Testis (tissue), 3 donors: ENCODE measurements around the gene MZT2B. TPM values are rescaled to one million over a fixed set of nuclear protein-coding genes. Genes with fewer than 3 reads are reported as not detected.
"Not testable (repeated sequence)": the region's sequence is repeated elsewhere in the genome, so short reads cannot be mapped to it uniquely, and the experiment has no call there.

Experiments
- DNase-seq: peaks from one replicate; pipeline ENCODE4 v3.0.0-alpha.2; 2019
- H3K27ac ChIP-seq, 2 donors: fragments of 200-600 bp; sonication (generic); one replicate each; pipeline ENCODE4 v1.5.1; 2019
- H3K27me3 ChIP-seq: fragments of 200-600 bp; sonication (generic); one replicate; pipeline ENCODE4 v1.5.1; 2019
- H3K36me3 ChIP-seq: fragments of 200-600 bp; sonication (generic); one replicate; pipeline ENCODE4 v1.5.1; 2017; ENCODE audit warnings: low read depth; ENCODE audit errors: missing control alignments
- H3K4me1 ChIP-seq: fragments of 200-600 bp; sonication (generic); one replicate; pipeline ENCODE4 v1.5.1; 2019
- H3K4me3 ChIP-seq, 2 donors: fragments of 200-600 bp; sonication (generic); one replicate each; pipeline ENCODE4 v1.5.1; 2017 to 2019
- H3K9me3 ChIP-seq: fragments of 200-600 bp; sonication (generic); one replicate; pipeline ENCODE4 v1.5.1; 2017
- CTCF ChIP-seq, 3 experiments: fragments of 450-650 bp in 2 of 3; fragments of 200-600 bp in 1 of 3; sonication (generic) in 1 of 3; IDR thresholded peaks; one replicate each; pipeline ENCODE4 v1.5.1; 2016 to 2019; ENCODE audit warnings: antibody characterized with exemption in 3 of 3, mild to moderate bottlenecking in 2 of 3, moderate library complexity in 1 of 3
- POLR2A ChIP-seq: fragments of 450-650 bp; IDR thresholded peaks from one replicate; pipeline ENCODE4 v1.6.1; 2017; ENCODE audit warnings: antibody characterized with exemption, mild to moderate bottlenecking, moderate library complexity
- WGBS, 2 donors: methylation state at CpG; one replicate each; pipeline ENCODE4 v1.1.5; 2018; 5-methylcytosine and 5-hydroxymethylcytosine counted together
- intact Hi-C: fragments of 100-400 bp; cut with DNase I; formaldehyde crosslinking; loops from one replicate; pipeline ENCODE4 v1.15.1; 2023; ENCODE audit warnings: low total_unique reads
- polyA plus RNA-seq: library from polyadenylated mRNA; stranded (reverse); fragments of 350-450 nt; fragmentation: Illumina TruSeq; extraction: RNeasy Lipid Tissue Mini Kit (QIAGEN cat#74804); gene quantifications from one replicate; pipeline ENCODE4 v1.2.3, GENCODE V29; 2014; ENCODE audit warnings: low read depth, low replicate concordance; ENCODE audit not compliant: insufficient read depth
- total RNA-seq, 2 donors: library from RNA; depleted of rRNA; stranded (reverse); fragments of >200 nt; gene quantifications; one replicate each; pipeline ENCODE4 v1.2.3, GENCODE V29; 2016

Gene MZT2B
- total and polyA plus RNA-seq, 3 donors from 2014 or later, result 132 to 264 (median 137) TPM

GRCh38 chr2:130181325-130181879 lies 660 bp upstream of the MZT2B start, which contains the start of gene SMPD4:
Gene SMPD4 (minus strand): TSS chr2:130181602. CDS start chr2:130176592, 5,010 bp downstream.
- Histone ChIP-seq H3K36me3 (no peaks in the 10 kb centered on the region), H3K9me3 (no peaks in the 10 kb centered on the region), H3K27ac (peak within 1 kb of the TSS; percentile 78 to 87), H3K4me1 (peaks cover 23% of the 10 kb centered on the region), H3K27me3 (no peaks in the 10 kb centered on the region), H3K4me3 (peak within 1 kb of the TSS; percentile 89 to 91)
- TF ChIP-seq POLR2A, result no peak
- no peak for TF ChIP-seq CTCF (IDR thresholded peaks at IDR 0.05)
- intact Hi-C loops, result loop anchor here (5.0 kb wide), 1 partner anchor 156 kb away; no protein-coding TSS in a partner anchor
- DNase-seq, result peak; percentile 97
- 0 to 20% methylated on average over 1 to 49 of the region's 55 CpGs for WGBS, 2 donors

- intact Hi-C loops, result loop anchor here (5.0 kb wide), 1 partner anchor 154 kb away; no protein-coding TSS in a partner anchor
- not testable (repeated sequence) for DNase-seq, H3K27me3 ChIP-seq, H3K9me3 ChIP-seq, H3K36me3 ChIP-seq
- WGBS, 2 donors, result 28 to 42% methylated on average over 11 to 17 of the region's 23 CpGs
- peak overlapping the region; percentile 89 to 91 for H3K4me3 ChIP-seq
- H3K27ac ChIP-seq, result peak overlapping the region; percentile 45 to 70
- H3K4me1 ChIP-seq, result peaks cover 23% of the 10 kb centered on the region
These were observed 907 bp downstream of the MZT2B start for GRCh38 chr2:130182826-130183511.

GRCh38 chr2:130183512-130184373 lies 1.7 kb downstream of the MZT2B start:
- Histone ChIP-seq H3K36me3 (no peaks in the 10 kb centered on the region), H3K27ac (peak overlapping the region in 1 of 2 donors; percentile 6), H3K9me3 (no peaks in the 10 kb centered on the region), H3K4me3 (no peak overlapping the region), H3K27me3 (no peaks in the 10 kb centered on the region), H3K4me1 (peaks cover 23% of the 10 kb centered on the region)
- 40 to 60% methylated on average over 20 to 26 of the region's 26 CpGs for WGBS, 2 donors
- peak; percentile 59 for DNase-seq
- intact Hi-C loops, result loop anchor here (5.0 kb wide), 1 partner anchor 154 kb away; no protein-coding TSS in a partner anchor
- TF ChIP-seq CTCF (IDR thresholded peaks at IDR 0.05) (no peak), POLR2A (no peak)

DNA sequence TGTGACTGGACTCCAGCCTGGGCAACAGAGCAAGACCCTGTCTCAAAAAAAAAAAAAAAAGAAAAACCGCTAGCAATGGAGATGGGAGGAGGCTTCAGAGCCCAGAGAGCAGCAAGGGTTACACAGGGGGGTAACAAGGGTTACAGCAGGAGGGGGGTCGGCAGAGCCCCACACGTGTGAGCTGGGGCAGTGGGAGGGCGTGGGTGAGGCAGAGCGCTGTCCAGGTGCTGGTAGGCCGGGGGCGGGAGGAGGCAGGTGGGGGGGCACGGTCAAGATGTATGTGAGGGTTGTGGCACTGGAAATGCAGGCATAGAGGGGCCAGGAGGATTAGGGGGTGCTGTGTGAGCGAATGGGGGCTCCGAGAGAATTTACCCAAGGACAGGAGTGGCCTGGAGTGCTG lies 3.4 kb downstream of the MZT2B start:
- no peak for DNase-seq
- Histone ChIP-seq H3K4me3 (no peak overlapping the region), H3K4me1 (peaks cover 21% of the 10 kb centered on the region), H3K36me3 (no peaks in the 10 kb centered on the region), H3K9me3 (no peaks in the 10 kb centered on the region), H3K27me3 (no peaks in the 10 kb centered on the region), H3K27ac (no peak overlapping the region)
- TF ChIP-seq POLR2A (no peak), CTCF (IDR thresholded peaks at IDR 0.05) (no peak)
- intact Hi-C loops, result no loop called here
- WGBS, 2 donors, result 77 to 83% methylated on average over 3 to 9 of the region's 10 CpGs

- WGBS, 2 donors, result 75 to 81% methylated on average over 4 of the region's 4 CpGs
- no peak overlapping the region for H3K27ac ChIP-seq
- H3K4me3 ChIP-seq, result no peak overlapping the region
- TF ChIP-seq CTCF (IDR thresholded peaks at IDR 0.05), result no peak
- no peak for TF ChIP-seq POLR2A
- H3K36me3 ChIP-seq, result no peaks in the 10 kb centered on the region
- H3K27me3 ChIP-seq, result no peaks in the 10 kb centered on the region
- H3K4me1 ChIP-seq, result peaks cover 17% of the 10 kb centered on the region
- intact Hi-C loops, result no loop called here
- no peaks in the 10 kb centered on the region for H3K9me3 ChIP-seq
- DNase-seq, result no peak
These were observed 3.8 kb downstream of the MZT2B start for GRCh38 chr2:130185896-130186295.
